Stimulated activated memory B cell treated with anti-CD40 and anti-IgM and Interleukin-4, amounts not matched to agents 10 μg/mL and 1 μg/mL and 100 μg/mL, for 72 hours (primary cell): ENCODE measurements around the gene L3MBTL3.
"Not testable (repeated sequence)": the region's sequence is repeated elsewhere in the genome, so short reads cannot be mapped to it uniquely, and the experiment has no call there.

ENCODE experiments used
- ATAC-seq: fragments of 150-1000 bp; cut with Tn5 transposase; 2 replicates; pipeline ENCODE4 v1.10.0; 2021
- H3K27ac Mint-ChIP-seq: one replicate; pipeline ENCODE4 v1.8.0; 2022; ENCODE audit warnings: mild to moderate bottlenecking, mixed read lengths
- H3K27me3 Mint-ChIP-seq: one replicate; pipeline ENCODE4 v1.8.0; 2022; ENCODE audit warnings: mixed read lengths
- H3K36me3 Mint-ChIP-seq: one replicate; pipeline ENCODE4 v1.8.0; 2022; ENCODE audit warnings: mixed read lengths
- H3K4me1 Mint-ChIP-seq: one replicate; pipeline ENCODE4 v1.8.0; 2022; ENCODE audit warnings: mixed read lengths
- H3K4me3 Mint-ChIP-seq: one replicate; pipeline ENCODE4 v1.8.0; 2022; ENCODE audit warnings: mild to moderate bottlenecking, moderate library complexity, mixed read lengths
- H3K9me3 Mint-ChIP-seq: one replicate; pipeline ENCODE4 v1.8.0; 2022; ENCODE audit warnings: mixed read lengths

L3MBTL3 gene

DNA sequence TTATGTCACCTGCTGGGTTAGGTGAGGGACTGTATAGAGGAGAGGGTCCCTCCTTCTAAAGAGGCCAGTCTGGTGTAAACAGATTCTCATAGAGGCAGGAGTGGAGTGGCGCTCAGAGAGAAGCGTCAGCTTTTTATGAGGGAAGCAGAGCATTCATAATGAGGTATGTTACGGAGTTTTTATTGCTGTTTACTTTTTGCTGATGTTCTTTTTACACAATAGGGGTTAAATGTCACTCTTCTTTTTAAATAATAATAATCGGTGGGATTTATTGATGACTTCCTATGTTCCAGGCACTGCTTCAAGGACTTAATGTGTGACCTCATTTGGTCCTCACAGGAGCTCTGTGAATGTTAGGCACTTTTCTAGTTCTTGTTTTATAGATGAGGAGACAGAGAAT lies 79.9 kb downstream of the L3MBTL3 start:
- H3K27me3 Mint-ChIP-seq: no peaks in the 10 kb centered on the region
- H3K4me3 Mint-ChIP-seq: no peak overlapping the region
- no peak for ATAC-seq
- H3K4me1 Mint-ChIP-seq: peaks cover 10% of the 10 kb centered on the region
- H3K9me3 Mint-ChIP-seq: no peaks in the 10 kb centered on the region
- no peak overlapping the region for H3K27ac Mint-ChIP-seq
- peaks cover 71% of the 10 kb centered on the region for H3K36me3 Mint-ChIP-seq

DNA sequence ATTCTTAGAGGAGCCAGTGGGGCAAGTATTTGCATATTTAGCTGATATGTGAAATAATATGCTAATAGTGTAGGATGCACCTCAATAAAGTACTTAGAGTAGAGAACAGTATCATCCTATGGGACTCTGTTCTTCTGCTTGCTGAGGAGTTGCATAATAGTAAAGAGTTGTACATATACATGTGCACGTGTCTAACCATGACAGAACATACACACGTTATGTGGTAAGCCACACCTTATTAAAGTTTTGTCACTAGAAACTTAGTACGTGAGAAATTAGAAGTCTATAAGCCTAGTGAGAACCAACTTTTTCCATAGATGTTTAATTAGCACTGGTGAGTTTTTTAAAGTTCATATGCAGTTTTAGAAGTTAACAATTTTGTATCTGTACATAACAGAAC lies 80.7 kb downstream of the L3MBTL3 start:
- H3K27ac Mint-ChIP-seq: no peak overlapping the region
- H3K4me3 Mint-ChIP-seq: no peak overlapping the region
- ATAC-seq: no peak
- H3K27me3 Mint-ChIP-seq: no peaks in the 10 kb centered on the region
- no peaks in the 10 kb centered on the region for H3K9me3 Mint-ChIP-seq
- peaks cover 10% of the 10 kb centered on the region for H3K4me1 Mint-ChIP-seq
- H3K36me3 Mint-ChIP-seq: peaks cover 63% of the 10 kb centered on the region

DNA sequence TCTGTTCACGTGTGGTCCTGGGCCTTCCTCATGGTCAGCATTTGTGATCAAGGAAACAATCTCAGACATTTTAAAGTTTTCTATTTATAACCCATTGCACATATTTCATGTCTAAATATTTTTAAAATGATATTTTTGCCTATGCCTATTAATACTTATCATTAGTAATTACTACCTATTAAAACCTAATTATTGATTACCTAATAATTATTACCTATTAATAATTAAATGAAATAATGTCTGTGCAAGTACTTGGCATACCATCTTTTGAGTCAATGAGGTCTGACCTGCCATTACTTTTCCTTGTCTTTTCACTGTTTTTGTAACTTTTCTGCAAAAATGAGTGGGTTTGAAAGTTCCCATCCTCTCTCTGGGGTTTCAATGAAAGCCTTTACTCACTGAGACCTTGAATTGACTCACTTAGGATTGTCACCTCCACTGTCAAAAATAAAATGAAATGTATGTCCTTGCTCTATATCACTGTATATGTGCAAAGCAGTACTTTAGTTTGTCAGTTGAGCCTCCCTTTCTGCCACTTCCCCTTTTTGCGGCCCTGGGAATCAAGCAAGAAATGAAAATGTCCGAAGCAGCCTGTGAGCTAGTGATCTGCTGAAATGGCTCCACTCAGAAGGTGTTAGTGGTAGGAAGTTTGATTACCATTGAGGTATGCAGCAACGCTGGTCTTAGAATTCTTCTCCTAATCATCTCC lies 87.8 kb downstream of the L3MBTL3 start:
- peaks cover 11% of the 10 kb centered on the region for H3K9me3 Mint-ChIP-seq
- peaks cover 32% of the 10 kb centered on the region for H3K4me1 Mint-ChIP-seq
- peak overlapping the region; percentile 85 for H3K27ac Mint-ChIP-seq
- H3K4me3 Mint-ChIP-seq: no peak overlapping the region
- H3K27me3 Mint-ChIP-seq: no peaks in the 10 kb centered on the region
- peaks cover 49% of the 10 kb centered on the region for H3K36me3 Mint-ChIP-seq
- peak; percentile 87 for ATAC-seq

DNA sequence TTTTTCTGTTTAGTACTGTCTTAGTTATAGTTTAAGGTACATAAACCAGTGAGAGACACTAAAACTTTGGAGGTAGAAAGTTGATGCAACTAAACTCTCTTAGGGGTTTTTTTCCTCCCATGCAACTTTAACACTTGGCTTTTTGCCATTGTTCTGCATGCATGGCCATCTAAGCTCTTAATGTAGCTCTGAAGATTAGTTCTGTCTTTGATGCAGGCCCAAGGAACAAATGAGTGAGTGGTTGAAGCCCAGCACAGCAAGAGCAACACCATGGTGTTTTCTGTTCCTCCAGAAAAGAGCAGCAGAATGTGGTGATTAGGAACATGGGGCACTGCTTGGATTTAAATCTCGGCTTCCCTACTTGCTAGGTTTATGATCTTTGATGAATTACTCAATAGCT lies 89.3 kb downstream of the L3MBTL3 start:
- H3K27ac Mint-ChIP-seq: peak overlapping the region; percentile 57
- peaks cover 11% of the 10 kb centered on the region for H3K9me3 Mint-ChIP-seq
- peaks cover 38% of the 10 kb centered on the region for H3K4me1 Mint-ChIP-seq
- no peak overlapping the region for H3K4me3 Mint-ChIP-seq
- ATAC-seq: no peak
- no peaks in the 10 kb centered on the region for H3K27me3 Mint-ChIP-seq
- H3K36me3 Mint-ChIP-seq: peaks cover 45% of the 10 kb centered on the region

DNA sequence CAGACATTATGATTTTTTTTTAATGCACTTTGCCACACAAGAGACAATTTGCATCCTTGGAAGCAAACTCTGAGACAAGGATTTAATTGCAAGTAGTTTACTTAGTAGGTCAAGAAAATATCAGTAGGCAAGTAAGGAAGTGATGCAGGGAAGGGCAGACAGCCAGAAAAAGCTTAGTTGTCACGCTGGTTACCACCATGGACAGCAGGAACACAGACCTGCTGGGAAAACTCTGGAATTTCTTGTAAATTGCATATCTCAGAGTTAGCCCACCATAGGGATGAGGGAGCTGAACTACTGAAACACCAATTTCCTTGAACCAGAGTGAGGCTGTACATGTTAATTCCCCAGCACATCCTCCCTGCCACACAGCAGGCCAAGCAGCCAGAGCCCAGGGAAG lies 92.7 kb downstream of the L3MBTL3 start:
- no peak overlapping the region for H3K4me3 Mint-ChIP-seq
- ATAC-seq: no peak
- peaks cover 59% of the 10 kb centered on the region for H3K4me1 Mint-ChIP-seq
- H3K9me3 Mint-ChIP-seq: peaks cover 11% of the 10 kb centered on the region
- H3K27ac Mint-ChIP-seq: peak overlapping the region; percentile 46
- peaks cover 44% of the 10 kb centered on the region for H3K36me3 Mint-ChIP-seq
- H3K27me3 Mint-ChIP-seq: no peaks in the 10 kb centered on the region

DNA sequence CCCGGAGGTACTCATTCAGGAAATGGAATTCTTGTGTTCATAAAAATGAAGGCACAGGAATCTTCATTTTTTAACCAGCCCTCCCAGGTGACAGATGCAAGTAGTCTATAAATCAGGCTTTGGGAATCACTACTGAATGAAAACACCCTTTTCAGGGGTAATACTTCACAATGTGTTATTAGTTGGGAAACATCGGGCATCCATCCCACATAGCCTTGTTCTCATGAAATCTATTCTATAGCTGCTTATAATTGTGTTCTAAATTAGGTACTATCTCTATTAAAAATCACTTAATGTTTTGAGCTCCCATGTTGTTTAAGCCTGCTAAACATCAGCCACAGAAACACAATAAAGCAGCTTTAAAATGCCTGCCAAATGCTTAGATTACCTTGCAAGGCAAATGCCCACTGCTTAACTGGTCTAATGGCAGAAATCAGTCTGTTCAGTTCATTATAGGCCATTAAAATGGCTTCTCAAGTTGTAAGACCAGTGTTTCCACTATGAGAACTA lies 94.9 kb downstream of the L3MBTL3 start:
- Mint-ChIP-seq H3K36me3 (peaks cover 44% of the 10 kb centered on the region), H3K4me3 (no peak overlapping the region), H3K27me3 (no peaks in the 10 kb centered on the region), H3K9me3 (peaks cover 11% of the 10 kb centered on the region), H3K27ac (peak overlapping the region; percentile 96), H3K4me1 (peaks cover 51% of the 10 kb centered on the region)
- ATAC-seq: no peak

DNA sequence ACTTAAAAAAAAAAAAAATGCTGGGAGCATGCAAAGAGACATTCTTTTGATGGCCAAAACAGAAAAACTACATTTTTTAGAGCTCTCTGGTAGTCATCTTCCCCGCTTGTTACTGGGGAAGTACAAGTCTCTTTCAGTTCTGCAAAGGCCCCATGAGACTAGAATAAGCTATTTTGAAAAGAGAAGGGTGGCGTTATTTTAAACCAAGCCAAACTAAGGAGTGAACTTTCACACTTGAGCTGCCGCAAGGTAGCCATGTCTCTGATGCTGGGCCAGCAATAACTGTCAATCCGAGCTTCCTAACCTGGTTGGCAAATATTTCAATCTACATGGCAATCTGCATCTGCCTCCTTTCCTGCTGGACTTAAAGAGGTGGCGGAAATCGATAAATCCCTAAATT lies 96.7 kb downstream of the L3MBTL3 start:
- Mint-ChIP-seq H3K9me3 (peaks cover 3% of the 10 kb centered on the region), H3K4me1 (peaks cover 53% of the 10 kb centered on the region), H3K27me3 (no peaks in the 10 kb centered on the region), H3K27ac (peak overlapping the region; percentile 96), H3K4me3 (peak overlapping the region; percentile 29), H3K36me3 (peaks cover 40% of the 10 kb centered on the region)
- peak; percentile 96 for ATAC-seq

DNA sequence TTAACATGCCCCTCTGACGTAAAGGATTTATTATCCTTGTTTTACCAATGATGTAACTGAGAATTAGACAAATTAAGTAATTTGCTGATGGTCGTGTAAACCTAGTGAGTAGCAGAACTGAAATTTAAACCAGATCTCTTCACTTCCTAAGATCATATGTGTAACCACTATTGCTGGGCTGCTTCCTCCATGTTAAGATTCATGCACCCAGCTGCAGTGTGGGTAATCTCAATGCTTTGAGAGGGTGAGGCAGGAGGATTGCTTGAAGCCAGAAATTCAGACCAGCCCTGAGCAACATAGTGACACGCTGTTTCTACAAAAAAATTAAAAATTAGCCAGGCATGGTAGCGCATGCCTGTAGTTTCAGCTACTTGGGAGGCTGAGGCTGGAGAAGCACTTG lies 97.9 kb downstream of the L3MBTL3 start:
- Mint-ChIP-seq H3K9me3 (no peaks in the 10 kb centered on the region), H3K27ac (peak overlapping the region; percentile 96), H3K4me3 (no peak overlapping the region), H3K4me1 (peaks cover 44% of the 10 kb centered on the region), H3K27me3 (no peaks in the 10 kb centered on the region), H3K36me3 (peaks cover 40% of the 10 kb centered on the region)
- peak; percentile 59 for ATAC-seq

DNA sequence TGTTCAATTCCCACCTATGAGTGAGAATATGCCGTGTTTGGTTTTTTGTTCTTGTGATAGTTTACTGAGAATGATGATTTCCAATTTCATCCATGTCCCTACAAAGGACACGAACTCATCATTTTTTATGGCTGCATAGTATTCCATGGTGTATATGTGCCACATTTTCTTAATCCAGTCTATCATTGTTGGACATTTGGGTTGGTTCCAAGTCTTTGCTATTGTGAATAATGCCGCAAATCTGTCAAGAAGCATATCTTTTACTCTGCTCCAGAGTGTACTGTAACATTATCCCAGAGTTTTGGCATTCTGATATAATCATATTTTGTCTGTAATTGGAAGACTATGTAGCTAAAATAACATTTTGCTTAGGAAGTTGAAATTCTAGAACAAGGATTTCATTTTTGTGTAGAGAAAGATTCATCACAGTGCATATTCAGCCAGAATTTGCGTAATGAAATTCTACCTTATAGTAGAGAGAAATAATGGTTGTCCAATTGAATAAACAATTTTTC lies 98.9 kb downstream of the L3MBTL3 start:
- H3K4me1 Mint-ChIP-seq: peaks cover 38% of the 10 kb centered on the region
- not testable (repeated sequence) for H3K4me3 Mint-ChIP-seq

DNA sequence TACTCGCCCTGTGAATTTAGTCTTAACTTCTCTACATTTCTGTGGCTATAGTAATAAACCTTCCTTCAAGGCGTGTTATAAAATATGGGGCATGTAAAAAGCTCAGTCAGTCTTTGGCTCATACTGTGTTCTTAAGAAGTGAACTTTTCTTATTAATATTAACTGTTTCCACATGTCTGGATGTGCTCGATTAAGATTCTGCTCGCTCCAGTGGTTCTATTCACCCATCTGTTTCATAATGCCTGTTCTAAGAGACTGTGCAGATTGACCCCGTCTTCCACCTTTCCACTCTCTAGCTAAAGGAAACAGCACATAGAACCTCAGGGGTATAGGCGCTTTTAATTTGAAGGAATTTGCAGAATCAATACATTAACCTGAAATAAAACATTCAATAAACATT lies 99.9 kb downstream of the L3MBTL3 start:
- peaks cover 38% of the 10 kb centered on the region for H3K4me1 Mint-ChIP-seq
- H3K4me3 Mint-ChIP-seq: no peak overlapping the region
- H3K27me3 Mint-ChIP-seq: no peaks in the 10 kb centered on the region
- peak overlapping the region; percentile 64 for H3K27ac Mint-ChIP-seq
- H3K36me3 Mint-ChIP-seq: peaks cover 28% of the 10 kb centered on the region
- peak; percentile 32 for ATAC-seq
- H3K9me3 Mint-ChIP-seq: no peaks in the 10 kb centered on the region

More for the DNA sequence above, 98.9 kb downstream of the L3MBTL3 start:
- not testable (repeated sequence) for H3K27ac Mint-ChIP-seq, ATAC-seq, H3K27me3 Mint-ChIP-seq, H3K9me3 Mint-ChIP-seq
- peaks cover 34% of the 10 kb centered on the region for H3K36me3 Mint-ChIP-seq

DNA sequence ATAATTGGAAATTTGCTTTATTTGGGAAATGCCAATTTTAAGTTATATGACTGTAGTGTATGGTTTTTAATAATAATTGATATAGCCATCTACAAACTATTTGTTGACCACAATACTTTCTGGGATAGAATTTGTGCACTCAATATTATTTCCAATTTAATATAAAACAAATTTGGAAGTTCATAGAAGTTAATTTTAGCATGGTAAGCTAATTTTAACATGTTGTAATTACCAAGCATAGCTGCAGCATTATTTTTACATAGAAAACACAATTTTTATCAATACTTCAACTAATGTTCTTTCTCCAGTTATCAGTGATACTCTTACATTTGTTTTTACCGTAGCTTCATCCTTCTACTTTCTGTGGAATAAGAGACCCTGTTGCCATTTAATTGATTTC lies 100.8 kb downstream of the L3MBTL3 start:
- Mint-ChIP-seq H3K9me3 (no peaks in the 10 kb centered on the region), H3K36me3 (peaks cover 33% of the 10 kb centered on the region), H3K27ac (peak overlapping the region; percentile 64), H3K4me3 (no peak overlapping the region), H3K27me3 (no peaks in the 10 kb centered on the region), H3K4me1 (peaks cover 32% of the 10 kb centered on the region)
- no peak for ATAC-seq

DNA sequence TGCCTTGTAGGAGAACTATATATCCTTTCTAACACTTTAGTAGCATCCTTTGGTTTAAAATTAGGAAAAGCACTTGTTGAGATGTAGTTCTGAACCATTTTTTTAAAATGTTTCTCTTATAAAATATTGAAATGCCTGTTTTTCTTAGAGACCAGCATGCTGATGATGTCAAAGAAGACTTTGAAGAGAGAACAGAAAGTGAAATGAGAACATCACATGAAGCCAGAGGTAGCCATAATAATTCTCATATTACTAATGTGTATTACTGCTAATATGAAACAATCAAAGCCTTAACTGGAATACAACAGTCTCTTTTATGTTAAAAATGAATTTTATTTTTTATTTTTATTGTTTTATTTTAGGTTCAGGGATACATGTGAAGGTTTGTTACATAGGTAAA lies 102.3 kb downstream of the L3MBTL3 start:
- H3K4me3 Mint-ChIP-seq: no peak overlapping the region
- H3K36me3 Mint-ChIP-seq: peaks cover 41% of the 10 kb centered on the region
- peaks cover 24% of the 10 kb centered on the region for H3K4me1 Mint-ChIP-seq
- H3K9me3 Mint-ChIP-seq: no peaks in the 10 kb centered on the region
- H3K27ac Mint-ChIP-seq: peak overlapping the region; percentile 26
- no peaks in the 10 kb centered on the region for H3K27me3 Mint-ChIP-seq
- ATAC-seq: no peak

DNA sequence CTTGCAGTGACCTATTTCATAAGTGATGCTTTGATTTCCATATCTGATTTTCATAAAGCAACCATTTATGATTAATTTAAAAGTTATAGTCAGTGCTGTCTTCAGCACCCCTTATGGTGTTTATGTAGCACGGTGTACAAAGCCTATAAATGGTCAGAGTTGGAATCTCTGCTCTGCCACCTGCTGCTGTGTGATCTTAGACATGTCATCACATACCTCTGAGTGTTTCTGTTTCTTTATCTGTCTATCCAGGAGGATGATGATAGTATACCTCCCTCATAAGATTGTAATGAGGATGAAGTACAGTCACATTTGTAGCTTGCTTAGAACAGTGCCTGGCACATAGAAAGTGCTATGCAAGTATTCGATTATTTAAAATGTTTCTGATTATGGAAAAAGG lies 103.9 kb downstream of the L3MBTL3 start:
- H3K36me3 Mint-ChIP-seq: peaks cover 47% of the 10 kb centered on the region
- no peak for ATAC-seq
- no peak overlapping the region for H3K4me3 Mint-ChIP-seq
- no peak overlapping the region for H3K27ac Mint-ChIP-seq
- no peaks in the 10 kb centered on the region for H3K9me3 Mint-ChIP-seq
- peaks cover 29% of the 10 kb centered on the region for H3K4me1 Mint-ChIP-seq
- no peaks in the 10 kb centered on the region for H3K27me3 Mint-ChIP-seq

DNA sequence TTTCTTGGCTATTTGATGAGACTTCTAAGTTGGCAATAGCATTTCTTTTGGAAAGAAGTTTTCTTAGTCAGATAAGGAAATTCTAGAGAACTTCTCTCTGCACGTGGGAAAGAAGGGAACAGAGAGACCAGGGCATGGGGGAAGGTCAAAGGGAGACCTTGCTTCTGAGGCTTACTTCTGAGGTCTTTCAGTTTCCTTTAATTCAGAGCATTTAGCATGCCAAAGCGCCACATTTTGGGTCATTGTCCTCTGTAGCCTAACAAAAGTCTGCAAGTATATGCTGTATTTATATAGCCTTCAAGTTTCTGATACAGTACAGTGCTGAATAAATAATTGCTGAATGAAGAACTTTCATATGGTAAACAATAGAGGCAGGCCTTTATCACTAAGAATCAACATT lies 108.8 kb downstream of the L3MBTL3 start:
- no peak for ATAC-seq
- H3K27me3 Mint-ChIP-seq: no peaks in the 10 kb centered on the region
- H3K4me3 Mint-ChIP-seq: no peak overlapping the region
- no peaks in the 10 kb centered on the region for H3K9me3 Mint-ChIP-seq
- peaks cover 44% of the 10 kb centered on the region for H3K36me3 Mint-ChIP-seq
- H3K27ac Mint-ChIP-seq: peak overlapping the region; percentile 50
- peaks cover 40% of the 10 kb centered on the region for H3K4me1 Mint-ChIP-seq

DNA sequence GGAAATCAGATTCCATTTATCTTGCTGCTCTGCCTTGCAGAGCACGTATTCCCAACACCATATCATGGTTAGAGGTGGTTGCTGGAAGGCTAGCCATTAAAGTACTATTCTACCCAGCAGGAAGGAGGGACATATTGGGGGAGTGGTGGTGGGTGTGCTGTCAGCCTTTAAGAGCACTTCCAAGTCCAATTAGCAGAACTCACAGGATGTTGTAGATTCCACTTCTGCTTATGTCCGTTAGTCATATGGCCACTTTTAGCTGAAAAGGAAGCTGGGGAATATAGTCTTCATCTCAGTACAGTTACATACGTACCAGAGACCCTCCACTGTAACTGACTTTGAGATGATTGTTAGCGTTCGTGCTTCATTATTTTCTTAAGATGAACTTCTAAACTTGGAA lies 109.9 kb downstream of the L3MBTL3 start:
- H3K27me3 Mint-ChIP-seq: no peaks in the 10 kb centered on the region
- no peak for ATAC-seq
- H3K27ac Mint-ChIP-seq: peak overlapping the region; percentile 6
- peaks cover 46% of the 10 kb centered on the region for H3K36me3 Mint-ChIP-seq
- H3K4me1 Mint-ChIP-seq: peaks cover 45% of the 10 kb centered on the region
- H3K9me3 Mint-ChIP-seq: no peaks in the 10 kb centered on the region
- H3K4me3 Mint-ChIP-seq: no peak overlapping the region

DNA sequence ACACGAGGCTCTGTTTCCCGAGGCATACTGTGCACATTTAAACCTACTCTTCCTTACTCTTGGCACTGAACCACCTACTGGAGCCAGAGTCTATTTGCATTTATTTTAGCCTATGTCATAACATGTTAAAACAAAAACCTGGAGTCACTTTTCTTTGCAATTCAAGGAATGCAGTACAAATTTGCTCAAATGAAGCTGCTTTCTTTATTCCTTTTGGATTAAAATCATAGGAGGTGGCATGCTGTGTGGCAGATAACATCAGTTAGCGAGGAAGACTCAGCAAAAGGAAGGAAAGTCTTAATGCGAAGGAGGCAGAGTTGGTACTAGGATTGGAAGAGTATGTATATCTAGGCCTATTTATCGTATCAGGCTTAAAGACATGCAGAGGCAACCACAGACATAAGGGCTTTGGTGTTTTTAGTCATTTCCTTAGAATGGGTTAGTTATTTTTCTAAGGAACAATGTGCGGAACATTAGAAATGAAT lies 111.4 kb downstream of the L3MBTL3 start:
- peaks cover 48% of the 10 kb centered on the region for H3K36me3 Mint-ChIP-seq
- H3K9me3 Mint-ChIP-seq: no peaks in the 10 kb centered on the region
- H3K4me1 Mint-ChIP-seq: peaks cover 45% of the 10 kb centered on the region
- H3K4me3 Mint-ChIP-seq: no peak overlapping the region
- no peak overlapping the region for H3K27ac Mint-ChIP-seq
- ATAC-seq: no peak
- no peaks in the 10 kb centered on the region for H3K27me3 Mint-ChIP-seq
